Tibial nerve (tissue), 4 donors: ENCODE data around the gene SPATA20.

Source experiments
- CTCF ChIP-seq, 5 experiments: fragments of 200-600 bp in 3 of 5; fragments of 450-650 bp in 2 of 5; sonication (generic) in 3 of 5; IDR thresholded peaks; one replicate each; pipeline ENCODE4 v1.5.1; 2016 to 2019; ENCODE audit warnings: antibody characterized with exemption in 5 of 5, mild to moderate bottlenecking in 3 of 5, moderate library complexity in 2 of 5
- EP300 ChIP-seq, 2 donors: sonication (generic); formaldehyde crosslinking; IDR thresholded peaks; one replicate each; pipeline ENCODE4 v1.6.1; 2017; ENCODE audit warnings: antibody characterized with exemption in 2 of 2, mild to moderate bottlenecking in 1 of 2

GRCh38 chr17:50580646-50581045 lies 33.7 kb downstream of the SPATA20 start:
- no peak for TF ChIP-seq CTCF (IDR thresholded peaks at IDR 0.05)
- TF ChIP-seq EP300 (IDR thresholded peaks at IDR 0.05) = no peak
